ENCODE measurements around the gene TLE7.
A peak's percentile ranks its signal among the peaks of the same experiment; 100 is the strongest.

The TLE7 gene

GRCh38 chr16:71442051-71442440 lies at the start of gene TLE7:
Gene TLE7 (minus strand): TSS chr16:71442054. CDS start chr16:71433324, 8,730 bp downstream.
- DNase-seq (ENCODE audit: low spot score), result no peak
- in situ Hi-C loops (cut with MboI; ENCODE audit: low sequenced_read_pairs, unreplicated experiment), result no loop called here

GRCh38 chr16:71491054-71491453 lies 49.2 kb upstream of the TLE7 start:
- no peak for TF ChIP-seq CTCF (IDR thresholded peaks at IDR 0.05; ENCODE audit: borderline replicate concordance, control extremely low read depth, extremely low read depth, insufficient read depth, missing control alignments)
- DNase-seq (ENCODE audit: low spot score), result no peak
- in situ Hi-C loops (cut with MboI; ENCODE audit: low sequenced_read_pairs, unreplicated experiment), result no loop called here

More at GRCh38 chr16:71442051-71442440, at the start of gene TLE7:
- TF ChIP-seq CTCF (IDR thresholded peaks at IDR 0.05; ENCODE audit: borderline replicate concordance, control extremely low read depth, extremely low read depth, insufficient read depth, missing control alignments), result no peak

GRCh38 chr16:71490361-71490760 lies 48.5 kb upstream of the TLE7 start:
- in situ Hi-C loops (cut with MboI; ENCODE audit: low sequenced_read_pairs, unreplicated experiment), result no loop called here
- no peak for TF ChIP-seq CTCF (IDR thresholded peaks at IDR 0.05; ENCODE audit: borderline replicate concordance, control extremely low read depth, extremely low read depth, insufficient read depth, missing control alignments)
- no peak for DNase-seq (ENCODE audit: low spot score)

GRCh38 chr16:71489122-71489521 lies 47.3 kb upstream of the TLE7 start, which contains the start of gene ZNF19:
Gene ZNF19 (minus strand): TSS chr16:71489324. CDS start chr16:71482114, 7,210 bp downstream.
- no peak for DNase-seq (ENCODE audit: low spot score)
- no peak for TF ChIP-seq CTCF (IDR thresholded peaks at IDR 0.05; ENCODE audit: borderline replicate concordance, control extremely low read depth, extremely low read depth, insufficient read depth, missing control alignments)
- in situ Hi-C loops (cut with MboI; ENCODE audit: low sequenced_read_pairs, unreplicated experiment), result no loop called here

- DNase-seq (ENCODE audit: low spot score), result peak; percentile 84
- no peak for TF ChIP-seq CTCF (IDR thresholded peaks at IDR 0.05; ENCODE audit: borderline replicate concordance, control extremely low read depth, extremely low read depth, insufficient read depth, missing control alignments)
- in situ Hi-C loops (cut with MboI; ENCODE audit: low sequenced_read_pairs, unreplicated experiment), result no loop called here
These were observed 42.4 kb upstream of the TLE7 start for GRCh38 chr16:71484006-71484893.

GRCh38 chr16:71482569-71482968 lies 40.7 kb upstream of the TLE7 start:
- no peak for DNase-seq (ENCODE audit: low spot score)
- in situ Hi-C loops (cut with MboI; ENCODE audit: low sequenced_read_pairs, unreplicated experiment), result no loop called here
- TF ChIP-seq CTCF (IDR thresholded peaks at IDR 0.05; ENCODE audit: borderline replicate concordance, control extremely low read depth, extremely low read depth, insufficient read depth, missing control alignments), result no peak

Measured in GM13976 (cell line).